Panc1 (cell line): ENCODE measurements around the gene PGD.

Source experiments
- POLR2AphosphoS5 ChIP-seq: IDR thresholded peaks from 2 replicates; pipeline ENCODE4 v1.6.1; 2012; ENCODE audit warnings: mild to moderate bottlenecking, low read depth, low read length, moderate library complexity
- TCF7L2 ChIP-seq: IDR thresholded peaks from 2 replicates; pipeline ENCODE4 v1.6.1; 2011; ENCODE audit warnings: mild to moderate bottlenecking, low read depth, low read length, inconsistent platforms
- TF ChIP-seq, protein P1 (sequence below): fragments of 450-650 bp; IDR thresholded peaks from 2 replicates; pipeline ENCODE4 v1.5.1; 2017; ENCODE audit warnings: mild to moderate bottlenecking
- TF ChIP-seq, protein P2 (sequence below), 2 experiments: IDR thresholded peaks; 2 replicates each; pipeline ENCODE4 v1.6.1; 2011 to 2012; ENCODE audit warnings: low read depth in 2 of 2, control low read depth in 1 of 2, low read length in 1 of 2, mild to moderate bottlenecking in 1 of 2, moderate library complexity in 1 of 2; ENCODE audit not compliant: insufficient read depth in 1 of 2

DNA sequence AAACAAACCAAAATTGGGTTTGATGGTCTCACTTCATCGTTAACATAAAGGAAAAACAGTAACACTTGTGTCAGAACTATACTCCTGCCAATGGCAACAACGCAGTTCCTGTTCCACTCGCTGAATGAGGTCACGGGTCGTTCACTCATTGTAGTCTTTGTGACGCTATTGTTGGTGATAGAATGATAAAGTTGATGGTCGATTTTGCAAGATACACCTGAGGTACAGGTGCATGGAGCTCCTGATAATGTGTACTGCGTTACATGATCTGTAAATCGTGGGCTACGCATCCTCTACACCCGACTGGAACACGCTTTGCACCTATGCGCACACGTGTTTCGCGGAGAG, 31.0 kb downstream of the PGD start:
- TF ChIP-seq, protein P1, sequence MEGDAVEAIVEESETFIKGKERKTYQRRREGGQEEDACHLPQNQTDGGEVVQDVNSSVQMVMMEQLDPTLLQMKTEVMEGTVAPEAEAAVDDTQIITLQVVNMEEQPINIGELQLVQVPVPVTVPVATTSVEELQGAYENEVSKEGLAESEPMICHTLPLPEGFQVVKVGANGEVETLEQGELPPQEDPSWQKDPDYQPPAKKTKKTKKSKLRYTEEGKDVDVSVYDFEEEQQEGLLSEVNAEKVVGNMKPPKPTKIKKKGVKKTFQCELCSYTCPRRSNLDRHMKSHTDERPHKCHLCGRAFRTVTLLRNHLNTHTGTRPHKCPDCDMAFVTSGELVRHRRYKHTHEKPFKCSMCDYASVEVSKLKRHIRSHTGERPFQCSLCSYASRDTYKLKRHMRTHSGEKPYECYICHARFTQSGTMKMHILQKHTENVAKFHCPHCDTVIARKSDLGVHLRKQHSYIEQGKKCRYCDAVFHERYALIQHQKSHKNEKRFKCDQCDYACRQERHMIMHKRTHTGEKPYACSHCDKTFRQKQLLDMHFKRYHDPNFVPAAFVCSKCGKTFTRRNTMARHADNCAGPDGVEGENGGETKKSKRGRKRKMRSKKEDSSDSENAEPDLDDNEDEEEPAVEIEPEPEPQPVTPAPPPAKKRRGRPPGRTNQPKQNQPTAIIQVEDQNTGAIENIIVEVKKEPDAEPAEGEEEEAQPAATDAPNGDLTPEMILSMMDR = 0 out of 2 replicates have a peak, but pooled peaks have one; percentile 64
- TF ChIP-seq POLR2AphosphoS5 = no peak
- TF ChIP-seq, protein P2, sequence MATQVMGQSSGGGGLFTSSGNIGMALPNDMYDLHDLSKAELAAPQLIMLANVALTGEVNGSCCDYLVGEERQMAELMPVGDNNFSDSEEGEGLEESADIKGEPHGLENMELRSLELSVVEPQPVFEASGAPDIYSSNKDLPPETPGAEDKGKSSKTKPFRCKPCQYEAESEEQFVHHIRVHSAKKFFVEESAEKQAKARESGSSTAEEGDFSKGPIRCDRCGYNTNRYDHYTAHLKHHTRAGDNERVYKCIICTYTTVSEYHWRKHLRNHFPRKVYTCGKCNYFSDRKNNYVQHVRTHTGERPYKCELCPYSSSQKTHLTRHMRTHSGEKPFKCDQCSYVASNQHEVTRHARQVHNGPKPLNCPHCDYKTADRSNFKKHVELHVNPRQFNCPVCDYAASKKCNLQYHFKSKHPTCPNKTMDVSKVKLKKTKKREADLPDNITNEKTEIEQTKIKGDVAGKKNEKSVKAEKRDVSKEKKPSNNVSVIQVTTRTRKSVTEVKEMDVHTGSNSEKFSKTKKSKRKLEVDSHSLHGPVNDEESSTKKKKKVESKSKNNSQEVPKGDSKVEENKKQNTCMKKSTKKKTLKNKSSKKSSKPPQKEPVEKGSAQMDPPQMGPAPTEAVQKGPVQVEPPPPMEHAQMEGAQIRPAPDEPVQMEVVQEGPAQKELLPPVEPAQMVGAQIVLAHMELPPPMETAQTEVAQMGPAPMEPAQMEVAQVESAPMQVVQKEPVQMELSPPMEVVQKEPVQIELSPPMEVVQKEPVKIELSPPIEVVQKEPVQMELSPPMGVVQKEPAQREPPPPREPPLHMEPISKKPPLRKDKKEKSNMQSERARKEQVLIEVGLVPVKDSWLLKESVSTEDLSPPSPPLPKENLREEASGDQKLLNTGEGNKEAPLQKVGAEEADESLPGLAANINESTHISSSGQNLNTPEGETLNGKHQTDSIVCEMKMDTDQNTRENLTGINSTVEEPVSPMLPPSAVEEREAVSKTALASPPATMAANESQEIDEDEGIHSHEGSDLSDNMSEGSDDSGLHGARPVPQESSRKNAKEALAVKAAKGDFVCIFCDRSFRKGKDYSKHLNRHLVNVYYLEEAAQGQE (IDR thresholded peaks at IDR 0.05; ENCODE audit: insufficient read depth in 1 of 2, low read depth in 2 of 2, low read length in 1 of 2) = no peak
- TF ChIP-seq TCF7L2 = no peak
